Ishikawa (cell line): ENCODE results near the gene SENP1.

Experiments used
- CEBPB ChIP-seq: IDR thresholded peaks from 2 replicates; pipeline ENCODE4 v1.6.1; 2012
- CREB1 ChIP-seq: IDR thresholded peaks from 2 replicates; pipeline ENCODE4 v1.6.1; 2012; ENCODE audit warnings: low read depth
- EGR1 ChIP-seq: IDR thresholded peaks from 2 replicates; pipeline ENCODE4 v1.6.1; 2012
- EP300 ChIP-seq: IDR thresholded peaks from 2 replicates; pipeline ENCODE4 v1.6.1; 2012; ENCODE audit warnings: borderline replicate concordance
- FOXM1 ChIP-seq: IDR thresholded peaks from 2 replicates; pipeline ENCODE4 v1.6.1; 2012; ENCODE audit warnings: low read depth, borderline replicate concordance
- MAX ChIP-seq: IDR thresholded peaks from 2 replicates; pipeline ENCODE4 v1.6.1; 2012
- NFIC ChIP-seq: IDR thresholded peaks from 2 replicates; pipeline ENCODE4 v1.6.1; 2012
- RAD21 ChIP-seq: IDR thresholded peaks from 2 replicates; pipeline ENCODE4 v1.6.1; 2012; ENCODE audit warnings: low read depth
- TAF1 ChIP-seq: IDR thresholded peaks from 2 replicates; pipeline ENCODE4 v1.6.1; 2012; ENCODE audit warnings: low read depth, mild to moderate bottlenecking
- TCF12 ChIP-seq: IDR thresholded peaks from 2 replicates; pipeline ENCODE4 v1.6.1; 2012; ENCODE audit warnings: low read depth
- TEAD4 ChIP-seq: IDR thresholded peaks from 2 replicates; pipeline ENCODE4 v1.6.1; 2012
- YY1 ChIP-seq: IDR thresholded peaks from 2 replicates; pipeline ENCODE4 v1.6.1; 2012; ENCODE audit warnings: low read depth

GRCh38 chr12:48126953-48127630 is 21.2 kb upstream of the SENP1 start:
- no peak for TF ChIP-seq MAX
- no peak for TF ChIP-seq CEBPB
- peak; percentile 70 for TF ChIP-seq NFIC
- TF ChIP-seq TCF12 = no peak
- TF ChIP-seq TAF1 = no peak
- no peak for TF ChIP-seq TEAD4
- no peak for TF ChIP-seq RAD21
- no peak for TF ChIP-seq FOXM1
- no peak for TF ChIP-seq EP300
- TF ChIP-seq EGR1 = no peak
- TF ChIP-seq YY1 = no peak
- TF ChIP-seq CREB1 = no peak
